Upper lobe of left lung (tissue), 6 donors: ENCODE results near the gene RIN3. TPM values are rescaled to one million over a fixed set of nuclear protein-coding genes. Genes with fewer than 3 reads are reported as not detected.

ENCODE experiments used
- ATAC-seq, 2 donors: fragments of 200-7000 bp; cut with Tn5 transposase; one replicate each; pipeline ENCODE4 v1.9.1; 2022; ENCODE audit warnings: mild to moderate bottlenecking in 2 of 2, moderate library complexity in 2 of 2; ENCODE audit not compliant: low FRiP score in 2 of 2
- DNase-seq, 2 donors: peaks; one replicate each; pipeline ENCODE4 v3.0.0-alpha.2; 2019 to 2020
- H3K27ac ChIP-seq, 4 donors: fragments of 200-600 bp; sonication (generic); one replicate each; pipeline ENCODE4 v1.5.1; 2016 to 2019
- H3K27me3 ChIP-seq, 4 donors: fragments of 200-600 bp; sonication (generic); one replicate each; pipeline ENCODE4 v1.5.1; 2017 to 2019
- H3K36me3 ChIP-seq, 4 donors: fragments of 200-600 bp; sonication (generic); one replicate each; pipeline ENCODE4 v1.5.1; 2016 to 2019
- H3K4me1 ChIP-seq, 4 donors: fragments of 200-600 bp; sonication (generic); one replicate each; pipeline ENCODE4 v1.5.1; 2018 to 2019
- H3K4me3 ChIP-seq, 4 donors: fragments of 200-600 bp; sonication (generic); one replicate each; pipeline ENCODE4 v1.5.1; 2017 to 2019; ENCODE audit warnings: mild to moderate bottlenecking in 2 of 4, moderate library complexity in 1 of 4
- H3K9me3 ChIP-seq, 4 donors: fragments of 200-600 bp; sonication (generic); one replicate each; pipeline ENCODE4 v1.5.1; 2018 to 2019
- EP300 ChIP-seq, 4 donors: sonication (generic); formaldehyde crosslinking; IDR thresholded peaks; one replicate each; pipeline ENCODE4 v1.5.1; 2017; ENCODE audit warnings: antibody characterized with exemption in 4 of 4, control low read depth in 2 of 4
- POLR2A ChIP-seq, 4 donors: fragments of 450-650 bp; IDR thresholded peaks; one replicate each; pipeline ENCODE4 v1.5.1; 2016 to 2017; ENCODE audit warnings: antibody characterized with exemption in 4 of 4, mild to moderate bottlenecking in 2 of 4
- POLR2AphosphoS5 ChIP-seq, 2 donors: sonication (generic); formaldehyde crosslinking; IDR thresholded peaks; one replicate each; pipeline ENCODE4 v1.5.1; 2017; ENCODE audit warnings: antibody characterized with exemption in 2 of 2
- WGBS, 2 donors: methylation state at CpG; one replicate each; pipeline ENCODE4 v1.1.5; 2017 to 2018; 5-methylcytosine and 5-hydroxymethylcytosine counted together
- total RNA-seq, 6 donors: library from RNA; depleted of rRNA in 4 of 6; stranded (reverse); fragments of >200 nt in 4 of 6; gene quantifications; one replicate each; pipeline versions ENCODE4 v1.1.0 to v1.2.1, GENCODE V29; 2016 to 2021
- TF ChIP-seq, protein P1 (sequence below), 6 experiments: fragments of 450-650 bp in 4 of 6; fragments of 200-600 bp in 2 of 6; sonication (generic) in 2 of 6; IDR thresholded peaks; one replicate each; pipeline ENCODE4 v1.5.1; 2016 to 2019; ENCODE audit warnings: antibody characterized with exemption in 6 of 6
- donor health status: DM: no; HTN: no; CAD: no; lungs with moderate emphysema.
- donor health status: DM: no; HTN: yes; CAD: no; lungs with severe emphysema.

RIN3 gene
- total RNA-seq, 6 donors from 2014 or later, result 19.0 to 88.0 (median 59.7) TPM

DNA sequence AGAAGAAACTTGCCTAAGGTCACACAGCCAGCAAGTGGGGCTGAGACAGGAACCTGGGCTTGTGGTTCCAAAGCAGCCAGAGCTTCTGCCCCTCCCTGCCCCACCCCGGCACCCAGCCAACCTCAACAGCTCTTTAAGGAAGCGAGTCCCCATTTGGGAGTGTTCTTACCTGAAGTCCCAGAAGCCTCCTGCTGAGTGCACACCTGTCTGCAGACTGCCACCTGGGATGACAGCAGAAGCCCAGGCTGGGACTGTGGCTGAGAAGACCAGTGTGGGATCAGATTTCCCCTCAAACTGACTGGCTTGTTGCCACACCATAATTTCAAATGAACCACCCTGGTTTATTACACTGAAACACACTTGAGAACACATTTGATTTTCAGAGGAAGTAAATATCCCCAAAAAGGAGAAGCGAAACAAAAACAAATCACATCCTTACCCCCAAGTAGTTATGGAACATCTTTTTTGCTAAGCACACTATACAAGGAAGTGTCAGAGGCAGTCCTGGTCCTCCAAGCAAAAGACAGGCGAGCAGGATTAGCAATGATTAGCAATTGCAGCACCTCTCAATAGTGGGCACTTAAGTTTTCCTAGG is 6.3 kb upstream of the RIN3 start:
- DNase-seq (peak in 1 of 2 donors; percentile 83), ATAC-seq (peak; percentile 58 to 69)
- H3K27me3 ChIP-seq, result no peaks in the 10 kb centered on the region
- no peak overlapping the region for H3K4me3 ChIP-seq
- H3K9me3 ChIP-seq, result no peaks in the 10 kb centered on the region
- H3K4me1 ChIP-seq, result peaks cover 20 to 31% (median 22%) of the 10 kb centered on the region in 4 donors
- TF ChIP-seq POLR2A (IDR thresholded peaks at IDR 0.05) (no peak), POLR2AphosphoS5 (IDR thresholded peaks at IDR 0.05) (no peak), EP300 (IDR thresholded peaks at IDR 0.05) (no peak)
- 51 to 65% methylated on average over 4 of the region's 4 CpGs for WGBS, 2 donors
- H3K36me3 ChIP-seq, result no peaks in the 10 kb centered on the region
- peak overlapping the region in 3 of 4 donors; percentile 15 to 52 (median 49) for H3K27ac ChIP-seq

DNA sequence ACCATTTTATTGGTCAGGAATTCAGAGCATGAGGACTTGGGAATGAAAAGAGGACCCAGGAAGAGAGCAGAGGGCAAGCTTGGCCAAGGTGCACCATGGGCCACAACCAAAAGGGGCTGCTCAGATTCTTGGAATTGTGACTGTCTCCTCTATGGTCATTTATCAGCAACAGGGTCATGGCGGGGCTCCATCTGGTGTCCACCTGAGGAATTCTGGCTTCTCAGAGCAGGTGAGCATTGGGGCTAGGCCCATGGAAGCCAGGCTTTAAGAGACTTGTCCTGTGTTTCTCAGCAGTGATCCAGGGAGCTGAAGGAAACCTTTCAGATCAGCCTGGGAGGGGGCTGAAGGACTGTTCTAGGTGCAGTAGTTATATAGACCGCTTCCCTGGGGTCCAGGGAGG is 2.6 kb upstream of the RIN3 start:
- ATAC-seq (no peak), DNase-seq (no peak)
- peaks cover 27 to 57% (median 40%) of the 10 kb centered on the region in 4 donors for H3K4me1 ChIP-seq
- no peak overlapping the region for H3K4me3 ChIP-seq
- H3K27me3 ChIP-seq, result no peaks in the 10 kb centered on the region
- H3K9me3 ChIP-seq, result no peaks in the 10 kb centered on the region
- WGBS, 2 donors, result 98 to 100% methylated on average over 2 of the region's 2 CpGs
- no peak overlapping the region for H3K27ac ChIP-seq
- TF ChIP-seq POLR2A (IDR thresholded peaks at IDR 0.05) (no peak), EP300 (IDR thresholded peaks at IDR 0.05) (no peak), POLR2AphosphoS5 (IDR thresholded peaks at IDR 0.05) (no peak)
- TF ChIP-seq, protein P1, sequence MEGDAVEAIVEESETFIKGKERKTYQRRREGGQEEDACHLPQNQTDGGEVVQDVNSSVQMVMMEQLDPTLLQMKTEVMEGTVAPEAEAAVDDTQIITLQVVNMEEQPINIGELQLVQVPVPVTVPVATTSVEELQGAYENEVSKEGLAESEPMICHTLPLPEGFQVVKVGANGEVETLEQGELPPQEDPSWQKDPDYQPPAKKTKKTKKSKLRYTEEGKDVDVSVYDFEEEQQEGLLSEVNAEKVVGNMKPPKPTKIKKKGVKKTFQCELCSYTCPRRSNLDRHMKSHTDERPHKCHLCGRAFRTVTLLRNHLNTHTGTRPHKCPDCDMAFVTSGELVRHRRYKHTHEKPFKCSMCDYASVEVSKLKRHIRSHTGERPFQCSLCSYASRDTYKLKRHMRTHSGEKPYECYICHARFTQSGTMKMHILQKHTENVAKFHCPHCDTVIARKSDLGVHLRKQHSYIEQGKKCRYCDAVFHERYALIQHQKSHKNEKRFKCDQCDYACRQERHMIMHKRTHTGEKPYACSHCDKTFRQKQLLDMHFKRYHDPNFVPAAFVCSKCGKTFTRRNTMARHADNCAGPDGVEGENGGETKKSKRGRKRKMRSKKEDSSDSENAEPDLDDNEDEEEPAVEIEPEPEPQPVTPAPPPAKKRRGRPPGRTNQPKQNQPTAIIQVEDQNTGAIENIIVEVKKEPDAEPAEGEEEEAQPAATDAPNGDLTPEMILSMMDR (IDR thresholded peaks at IDR 0.05), result no peak
- no peaks in the 10 kb centered on the region for H3K36me3 ChIP-seq

DNA sequence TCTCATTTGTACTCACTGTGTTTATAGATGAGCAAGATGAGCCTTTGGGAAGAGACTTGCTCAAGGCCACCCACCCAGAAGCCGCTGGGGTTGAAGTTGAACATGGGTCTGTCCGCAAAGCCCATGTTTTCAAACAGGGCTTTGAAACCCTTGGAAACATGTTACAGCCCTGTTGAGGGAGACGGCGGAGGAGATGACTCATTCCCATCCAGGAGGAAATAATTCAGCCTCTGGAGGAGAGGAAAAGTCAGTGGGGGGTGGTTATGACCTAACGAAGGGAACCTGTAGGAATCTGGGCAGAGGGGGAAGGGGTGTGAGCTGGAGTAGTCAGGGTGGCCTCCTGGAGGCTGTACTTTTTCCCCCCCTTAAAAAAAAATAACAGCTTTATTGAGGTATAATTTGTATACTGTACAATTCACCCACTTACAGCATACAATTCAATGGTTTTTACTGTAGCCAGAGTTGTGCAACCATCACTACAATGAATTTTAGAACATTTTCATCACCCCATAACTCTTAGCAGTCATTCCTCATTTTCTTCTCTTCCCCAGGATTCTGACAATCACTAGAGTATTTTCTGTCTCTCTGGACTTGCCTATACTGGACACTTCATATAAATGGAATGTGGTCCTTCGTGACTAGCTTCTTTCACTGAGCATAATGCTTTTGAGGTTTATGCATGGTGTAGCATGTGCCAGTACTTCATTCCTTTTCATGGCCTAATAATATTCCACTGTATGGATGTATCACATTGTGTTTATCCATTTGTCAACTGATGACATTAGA is 1.9 kb upstream of the RIN3 start:
- Histone ChIP-seq H3K4me1 (peaks cover 34 to 58% (median 41%) of the 10 kb centered on the region in 4 donors), H3K4me3 (no peak overlapping the region), H3K27me3 (no peaks in the 10 kb centered on the region), H3K27ac (no peak overlapping the region), H3K9me3 (no peaks in the 10 kb centered on the region), H3K36me3 (no peaks in the 10 kb centered on the region)
- WGBS, 2 donors, result 52 to 59% methylated on average over 6 of the region's 6 CpGs
- DNase-seq, result no peak
- peak; percentile 13 to 62 for ATAC-seq
- TF ChIP-seq, protein P1 (IDR thresholded peaks at IDR 0.05), result no peak
- TF ChIP-seq POLR2A (IDR thresholded peaks at IDR 0.05), result no peak
- no peak for TF ChIP-seq EP300 (IDR thresholded peaks at IDR 0.05)
- TF ChIP-seq POLR2AphosphoS5 (IDR thresholded peaks at IDR 0.05), result no peak

DNA sequence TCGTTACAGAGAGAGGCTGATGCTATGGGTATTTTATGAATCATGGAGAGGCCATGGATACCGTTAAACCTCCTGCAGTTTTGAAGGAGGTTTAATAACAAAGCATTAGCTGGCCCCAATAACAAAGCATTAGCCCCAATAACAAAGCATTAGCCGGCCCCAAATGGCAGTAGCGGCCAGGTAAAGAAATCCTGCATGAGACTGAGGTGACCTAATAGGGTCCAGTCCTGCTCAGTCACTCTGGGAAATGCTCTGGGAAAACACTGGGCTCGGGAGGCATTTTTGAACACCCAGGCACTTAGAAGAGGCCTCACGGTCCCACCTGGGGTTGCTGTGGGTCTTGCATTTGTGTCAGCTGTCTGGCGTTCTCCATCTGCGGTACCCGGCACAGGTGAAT is 776 bp upstream of the RIN3 start:
- TF ChIP-seq EP300 (IDR thresholded peaks at IDR 0.05) (no peak), POLR2AphosphoS5 (IDR thresholded peaks at IDR 0.05) (no peak), POLR2A (IDR thresholded peaks at IDR 0.05) (no peak)
- TF ChIP-seq, protein P1 (IDR thresholded peaks at IDR 0.05), result no peak
- 63 to 66% methylated on average over 9 of the region's 9 CpGs for WGBS, 2 donors

More for the DNA sequence above, 776 bp upstream of the RIN3 start:
- peak overlapping the region; percentile 93 to 96 (median 94) for H3K27ac ChIP-seq
- ATAC-seq (no peak), DNase-seq (no peak)
- no peaks in the 10 kb centered on the region for H3K9me3 ChIP-seq
- H3K27me3 ChIP-seq, result no peaks in the 10 kb centered on the region
- H3K4me1 ChIP-seq, result peaks cover 29 to 57% (median 37%) of the 10 kb centered on the region in 4 donors
- peak overlapping the region in 3 of 4 donors; percentile 67 to 92 (median 80) for H3K4me3 ChIP-seq
- no peaks in the 10 kb centered on the region for H3K36me3 ChIP-seq
